ENCODE data around the gene LNX2. TPM values are rescaled to one million over a fixed set of nuclear protein-coding genes. Genes with fewer than 3 reads are reported as not detected.

The LNX2 gene
- total and polyA plus RNA-seq, 9 donors, result 3.6 to 9.8 (median 7.8) TPM

GRCh38 chr13:27601803-27602202, 18.5 kb downstream of the LNX2 start:
- Histone ChIP-seq H3K4me1 (ENCODE audit: insufficient read depth) (peaks cover 2% of the 10 kb centered on the region), H3K4me3 (no peak overlapping the region), H3K27me3 (no peaks in the 10 kb centered on the region), H3K27ac (no peak overlapping the region), H3K36me3 (no peaks in the 10 kb centered on the region), H3K9me3 (no peaks in the 10 kb centered on the region)
- no peak for TF ChIP-seq EP300 (IDR thresholded peaks at IDR 0.05)
- TF ChIP-seq CTCF (IDR thresholded peaks at IDR 0.05), result no peak
- WGBS, 3 donors, result 94 to 98% (median 98%) methylated on average over 2 of the region's 2 CpGs
- intact Hi-C loops (cut with DNase I), result no loop called here
- DNase-seq, result no peak

- intact Hi-C loops (cut with DNase I), result no loop called here
- H3K27ac ChIP-seq, result no peak overlapping the region
- H3K27me3 ChIP-seq, result no peaks in the 10 kb centered on the region
- H3K4me1 ChIP-seq (ENCODE audit: insufficient read depth), result peaks cover 2% of the 10 kb centered on the region
- H3K9me3 ChIP-seq, result no peaks in the 10 kb centered on the region
- 91 to 95% (median 94%) methylated on average over 2 of the region's 2 CpGs for WGBS, 3 donors
- DNase-seq, result no peak
- TF ChIP-seq EP300 (IDR thresholded peaks at IDR 0.05), result no peak
- TF ChIP-seq CTCF (IDR thresholded peaks at IDR 0.05), result no peak
- no peak for TF ChIP-seq POLR2A (IDR thresholded peaks at IDR 0.05)
- no peaks in the 10 kb centered on the region for H3K36me3 ChIP-seq
- no peak overlapping the region for H3K4me3 ChIP-seq
Observed at GRCh38 chr13:27601208-27601607, 19.1 kb downstream of the LNX2 start.

- 88 to 93% (median 90%) methylated on average over 1 of the region's 1 CpG for WGBS, 3 donors
- Histone ChIP-seq H3K4me3 (no peak overlapping the region), H3K27ac (no peak overlapping the region), H3K36me3 (no peaks in the 10 kb centered on the region), H3K4me1 (ENCODE audit: insufficient read depth) (peaks cover 2% of the 10 kb centered on the region), H3K9me3 (no peaks in the 10 kb centered on the region), H3K27me3 (no peaks in the 10 kb centered on the region)
- DNase-seq, result no peak
- intact Hi-C loops (cut with DNase I), result no loop called here
- TF ChIP-seq CTCF (IDR thresholded peaks at IDR 0.05), result no peak
- TF ChIP-seq EP300 (IDR thresholded peaks at IDR 0.05), result no peak
- no peak for TF ChIP-seq POLR2A (IDR thresholded peaks at IDR 0.05)
Observed at GRCh38 chr13:27600711-27601110, 19.6 kb downstream of the LNX2 start.

- Histone ChIP-seq H3K4me3 (no peak overlapping the region), H3K9me3 (no peaks in the 10 kb centered on the region), H3K4me1 (ENCODE audit: insufficient read depth) (peaks cover 2% of the 10 kb centered on the region), H3K27ac (no peak overlapping the region), H3K27me3 (no peaks in the 10 kb centered on the region), H3K36me3 (no peaks in the 10 kb centered on the region)
- no peak for TF ChIP-seq EP300 (IDR thresholded peaks at IDR 0.05)
- TF ChIP-seq CTCF (IDR thresholded peaks at IDR 0.05), result no peak
- TF ChIP-seq POLR2A (IDR thresholded peaks at IDR 0.05), result no peak
- intact Hi-C loops (cut with DNase I), result no loop called here
- 71 to 81% (median 79%) methylated on average over 5 of the region's 5 CpGs for WGBS, 3 donors
- DNase-seq, result no peak
Observed at GRCh38 chr13:27599845-27600553, 20.3 kb downstream of the LNX2 start.
